Lung (tissue), 12 donors: ENCODE measurements around the gene GP5. TPM values are rescaled to one million over a fixed set of nuclear protein-coding genes. Genes with fewer than 3 reads are reported as not detected.
A peak's percentile ranks its signal among the peaks of the same experiment; 100 is the strongest.

Source experiments
- ATAC-seq: fragments of 200-7000 bp; cut with Tn5 transposase; one replicate; pipeline ENCODE4 v1.9.1; 2020; ENCODE audit warnings: moderate number of reproducible peaks; ENCODE audit not compliant: insufficient read depth, low FRiP score
- DNase-seq, 3 donors: peaks; one replicate each; pipeline ENCODE4 v3.0.0-alpha.2; 2013 to 2017
- H3K27ac ChIP-seq, 2 donors: one replicate each; pipeline ENCODE4 v1.5.1; 2013; ENCODE audit warnings: mild to moderate bottlenecking in 2 of 2, moderate library complexity in 2 of 2, control low read depth in 1 of 2, inconsistent platforms in 1 of 2, low read depth in 1 of 2, low read length in 1 of 2
- H3K27me3 ChIP-seq, 3 donors: one replicate each; pipeline ENCODE4 v1.5.1; 2013; ENCODE audit warnings: low read length in 2 of 3; ENCODE audit not compliant: control insufficient read depth in 3 of 3, insufficient read depth in 3 of 3
- H3K36me3 ChIP-seq, 4 donors: one replicate each; pipeline ENCODE4 v1.5.1; 2013; ENCODE audit warnings: low read length in 4 of 4, mild to moderate bottlenecking in 1 of 4, moderate library complexity in 1 of 4; ENCODE audit not compliant: control insufficient read depth in 4 of 4, insufficient read depth in 4 of 4
- H3K4me1 ChIP-seq, 5 donors: one replicate each; pipeline ENCODE4 v1.5.1; 2013; ENCODE audit warnings: low read length in 5 of 5, mild to moderate bottlenecking in 2 of 5, moderate library complexity in 1 of 5; ENCODE audit not compliant: control insufficient read depth in 5 of 5, insufficient read depth in 5 of 5
- H3K4me3 ChIP-seq: one replicate; pipeline ENCODE4 v1.5.1; 2013; ENCODE audit warnings: mild to moderate bottlenecking, control low read depth, moderate library complexity
- H3K9ac ChIP-seq, 2 donors: one replicate each; pipeline ENCODE4 v1.5.1; 2013; ENCODE audit warnings: low read length in 2 of 2, control low read depth in 1 of 2; ENCODE audit not compliant: insufficient read depth in 1 of 2
- H3K9me3 ChIP-seq, 4 donors: one replicate each; pipeline ENCODE4 v1.5.1; 2013; ENCODE audit warnings: low read length in 3 of 4, mild to moderate bottlenecking in 1 of 4, moderate library complexity in 1 of 4; ENCODE audit not compliant: control insufficient read depth in 4 of 4, insufficient read depth in 3 of 4
- WGBS, 2 donors: extraction: QIAGEN DNeasy Blood & Tissue Kit; methylation state at CpG; one replicate each; pipeline ENCODE4 v1.1.7; 2013; 5-methylcytosine and 5-hydroxymethylcytosine counted together
- polyA plus RNA-seq, 2 donors: library from polyadenylated mRNA; stranded (reverse); fragments of 200-250 nt; gene quantifications; one replicate each; pipeline ENCODE4 v1.2.1, GENCODE V29; 2013
- total RNA-seq, 2 donors: library from RNA; depleted of rRNA in 1 of 2; stranded (reverse); fragments of >200 nt in 1 of 2; gene quantifications; one replicate each; pipeline ENCODE4 v1.2.1, GENCODE V29; 2014 to 2021
- TF ChIP-seq, protein P1 (sequence below): IDR thresholded peaks from 2 replicates; pipeline ENCODE4 v1.5.1; 2012; ENCODE audit warnings: mild to moderate bottlenecking; ENCODE audit errors: control extremely low read depth, extremely low read depth
- donor health status: control.
- donor health status: control.
- donor health status: Bipolar disorder and iron deficiency.
- donor health status: healthy.
- donor health status: DM: yes; HTN: yes; CAD: no.

Gene GP5
- total and polyA plus RNA-seq, 4 donors = 0.06 to 1.1 (median 0.37) TPM

DNA sequence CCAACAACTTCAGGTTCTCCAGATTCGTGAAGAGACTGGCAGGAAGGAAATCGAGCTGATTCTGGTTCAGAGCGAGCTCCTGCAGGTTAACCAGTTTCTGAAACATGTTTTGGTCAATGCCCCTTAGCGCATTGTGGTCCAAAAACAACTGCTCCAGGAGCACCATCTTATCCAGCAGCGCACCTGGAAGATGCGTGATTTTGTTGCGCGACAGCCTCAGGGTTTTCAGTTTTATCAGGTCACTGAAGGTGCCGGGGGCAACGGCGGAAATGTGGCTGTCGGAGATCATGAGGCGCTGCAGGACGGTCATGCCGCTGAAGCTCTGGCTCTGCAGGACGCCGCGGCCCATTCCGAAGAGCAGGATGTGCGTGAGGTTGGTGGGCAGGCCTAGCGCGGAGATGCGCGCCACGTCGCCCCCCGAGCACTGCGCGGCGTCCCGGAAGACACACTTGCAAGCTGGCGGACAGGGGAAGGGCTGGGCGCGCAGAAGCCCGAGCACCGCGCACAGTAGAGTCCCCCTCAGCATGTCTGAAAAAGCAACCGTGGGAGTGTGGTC is 1.2 kb downstream of the GP5 start:
- peaks cover 0 to 1% (median 0%) of the 10 kb centered on the region in 4 donors for H3K9me3 ChIP-seq
- peak overlapping the region in 1 of 2 donors; percentile 34 for H3K9ac ChIP-seq
- WGBS, 2 donors = 2 to 5% methylated on average over 37 to 38 of the region's 38 CpGs
- TF ChIP-seq, protein P1, sequence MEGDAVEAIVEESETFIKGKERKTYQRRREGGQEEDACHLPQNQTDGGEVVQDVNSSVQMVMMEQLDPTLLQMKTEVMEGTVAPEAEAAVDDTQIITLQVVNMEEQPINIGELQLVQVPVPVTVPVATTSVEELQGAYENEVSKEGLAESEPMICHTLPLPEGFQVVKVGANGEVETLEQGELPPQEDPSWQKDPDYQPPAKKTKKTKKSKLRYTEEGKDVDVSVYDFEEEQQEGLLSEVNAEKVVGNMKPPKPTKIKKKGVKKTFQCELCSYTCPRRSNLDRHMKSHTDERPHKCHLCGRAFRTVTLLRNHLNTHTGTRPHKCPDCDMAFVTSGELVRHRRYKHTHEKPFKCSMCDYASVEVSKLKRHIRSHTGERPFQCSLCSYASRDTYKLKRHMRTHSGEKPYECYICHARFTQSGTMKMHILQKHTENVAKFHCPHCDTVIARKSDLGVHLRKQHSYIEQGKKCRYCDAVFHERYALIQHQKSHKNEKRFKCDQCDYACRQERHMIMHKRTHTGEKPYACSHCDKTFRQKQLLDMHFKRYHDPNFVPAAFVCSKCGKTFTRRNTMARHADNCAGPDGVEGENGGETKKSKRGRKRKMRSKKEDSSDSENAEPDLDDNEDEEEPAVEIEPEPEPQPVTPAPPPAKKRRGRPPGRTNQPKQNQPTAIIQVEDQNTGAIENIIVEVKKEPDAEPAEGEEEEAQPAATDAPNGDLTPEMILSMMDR = no peak
- peak in 2 of 3 donors; percentile 36 to 65 for DNase-seq
- ATAC-seq = no peak
- no peaks in the 10 kb centered on the region for H3K36me3 ChIP-seq
- H3K4me3 ChIP-seq = no peak overlapping the region
- no peak overlapping the region for H3K27ac ChIP-seq
- peaks cover 5 to 32% (median 23%) of the 10 kb centered on the region in 3 donors for H3K27me3 ChIP-seq
- peaks cover 0 to 29% (median 14%) of the 10 kb centered on the region in 5 donors for H3K4me1 ChIP-seq

DNA sequence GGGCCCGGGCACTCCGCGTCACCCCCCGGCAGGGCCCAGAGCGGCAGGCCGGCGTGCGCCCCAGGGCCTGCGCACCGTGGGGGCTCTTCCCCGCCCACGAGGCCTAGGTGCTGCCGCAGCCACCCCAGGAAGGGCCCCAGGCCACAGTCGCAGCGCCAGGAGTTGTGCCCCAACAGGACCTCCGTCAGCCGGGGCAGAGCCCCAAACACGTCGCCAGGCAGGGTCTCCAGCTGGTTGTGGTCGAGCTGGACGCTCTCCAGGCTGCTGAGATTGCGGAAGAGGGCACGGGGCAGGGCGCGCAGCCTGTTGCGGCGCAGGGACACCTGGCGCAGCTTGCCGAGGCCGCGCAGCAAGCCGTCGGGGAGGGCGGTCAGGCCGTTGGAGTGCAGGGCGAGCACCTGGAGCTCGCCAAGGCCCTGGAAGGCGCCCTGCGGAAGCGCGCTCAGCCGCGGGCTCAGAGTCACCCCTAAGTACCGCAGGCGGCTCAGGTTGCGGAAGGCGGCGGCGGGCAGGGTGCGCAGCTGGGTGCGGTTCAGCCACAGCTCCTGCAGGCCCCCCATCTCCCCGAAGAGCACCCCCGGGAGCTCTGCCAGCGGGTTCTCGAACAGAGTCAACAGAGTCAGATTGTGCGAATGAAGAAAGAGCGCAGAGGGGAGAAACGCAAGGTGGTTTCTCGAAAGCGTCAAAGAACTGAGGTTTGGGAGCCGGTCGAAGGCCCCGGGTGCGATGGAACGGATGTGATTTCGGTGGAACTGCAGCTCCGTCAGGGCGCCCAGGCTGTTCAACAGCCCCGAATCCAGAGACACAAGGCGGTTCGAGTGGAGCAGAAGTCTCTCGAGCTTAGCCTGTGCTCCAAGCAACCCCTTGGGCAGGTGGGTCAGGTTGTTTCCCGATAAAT is 2.0 kb downstream of the GP5 start:
- 12 to 22% methylated on average over 61 to 73 of the region's 73 CpGs for WGBS, 2 donors
- DNase-seq = peak in 2 of 3 donors; percentile 24 to 50
- ATAC-seq = peak; percentile 21
- Histone ChIP-seq H3K9me3 (peaks cover 0 to 1% (median 0%) of the 10 kb centered on the region in 4 donors), H3K4me3 (no peak overlapping the region), H3K27me3 (peaks cover 5 to 32% (median 23%) of the 10 kb centered on the region in 3 donors), H3K27ac (no peak overlapping the region), H3K4me1 (peaks cover 0 to 29% (median 14%) of the 10 kb centered on the region in 5 donors), H3K9ac (no peak overlapping the region), H3K36me3 (no peaks in the 10 kb centered on the region)
- TF ChIP-seq, protein P1 = no peak

DNA sequence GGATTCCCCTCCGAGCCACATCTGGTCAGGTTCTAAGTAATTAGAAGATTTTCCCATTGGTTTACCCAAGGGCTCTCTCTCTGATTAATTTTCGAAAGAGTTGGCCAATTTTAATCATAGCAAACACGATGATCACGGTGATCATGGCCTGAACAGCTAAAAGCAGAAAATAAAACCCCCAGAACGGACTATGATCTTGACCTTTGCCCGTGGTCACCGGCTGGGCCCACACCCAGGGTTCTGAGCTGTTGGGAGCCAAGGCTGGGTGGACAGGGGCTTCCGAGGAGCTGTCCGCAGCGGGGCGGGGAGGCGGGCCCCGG is 2.6 kb downstream of the GP5 start:
- Histone ChIP-seq H3K4me1 (peaks cover 0 to 29% (median 14%) of the 10 kb centered on the region in 5 donors), H3K4me3 (no peak overlapping the region), H3K27ac (no peak overlapping the region), H3K9me3 (peaks cover 0 to 1% (median 0%) of the 10 kb centered on the region in 4 donors), H3K36me3 (no peaks in the 10 kb centered on the region), H3K9ac (no peak overlapping the region), H3K27me3 (peaks cover 5 to 32% (median 23%) of the 10 kb centered on the region in 3 donors)
- ATAC-seq = no peak
- DNase-seq = no peak
- TF ChIP-seq, protein P1 = no peak
- 14 to 30% methylated on average over 12 to 13 of the region's 13 CpGs for WGBS, 2 donors
